Adipocyte (in vitro differentiated cells): ENCODE results near the gene CCDC195.
A peak's percentile ranks its signal among the peaks of the same experiment; 100 is the strongest.

Experiments
- DNase-seq: peaks from one replicate; pipeline ENCODE4 v3.0.0-alpha.2; 2015; ENCODE audit warnings: low read depth
- H3K27me3 ChIP-seq: replicated peaks from 2 replicates; pipeline ENCODE4 v1.7.0; 2013; ENCODE audit warnings: mild to moderate bottlenecking, low read length, moderate library complexity; ENCODE audit not compliant: control insufficient read depth, insufficient read depth
- H3K36me3 ChIP-seq: 2 replicates; pipeline ENCODE4 v1.7.0; 2013; ENCODE audit warnings: low read length, mild to moderate bottlenecking, moderate library complexity; ENCODE audit not compliant: control insufficient read depth, insufficient read depth, severe bottlenecking
- H3K4me1 ChIP-seq: 2 replicates; pipeline ENCODE4 v1.7.0; 2013; ENCODE audit warnings: mild to moderate bottlenecking, low read length, moderate library complexity; ENCODE audit not compliant: control insufficient read depth, insufficient read depth
- H3K4me3 ChIP-seq: 2 replicates; pipeline ENCODE4 v1.7.0; 2013; ENCODE audit warnings: mild to moderate bottlenecking, low read length, moderate library complexity
- H3K9ac ChIP-seq: 2 replicates; pipeline ENCODE4 v1.7.0; 2013; ENCODE audit warnings: mild to moderate bottlenecking, low read length, moderate library complexity
- H3K9me3 ChIP-seq: 2 replicates; pipeline ENCODE4 v1.7.0; 2013; ENCODE audit warnings: mild to moderate bottlenecking, low read length, moderate library complexity; ENCODE audit not compliant: control insufficient read depth

CCDC195 gene

GRCh38 chr2:224716201-224716600, at the start of gene CCDC195:
Gene CCDC195 (minus strand): TSS chr2:224716365. CDS start chr2:224716365, 0 bp downstream.
- Histone ChIP-seq H3K27me3 (no peaks in the 10 kb centered on the region), H3K9ac (no peak within 1 kb of the TSS), H3K4me1 (peaks cover 8% of the 10 kb centered on the region), H3K9me3 (no peaks in the 10 kb centered on the region), H3K36me3 (no peaks in the 10 kb centered on the region), H3K4me3 (no peak within 1 kb of the TSS)
- DNase-seq = no peak

GRCh38 chr2:224764565-224765236, 48.5 kb upstream of the CCDC195 start:
- no peaks in the 10 kb centered on the region for H3K27me3 ChIP-seq
- H3K4me1 ChIP-seq = no peaks in the 10 kb centered on the region
- no peak overlapping the region for H3K4me3 ChIP-seq
- DNase-seq = no peak
- H3K36me3 ChIP-seq = peaks cover 8% of the 10 kb centered on the region
- no peak overlapping the region for H3K9ac ChIP-seq
- no peaks in the 10 kb centered on the region for H3K9me3 ChIP-seq

- Histone ChIP-seq H3K9ac (no peak overlapping the region), H3K9me3 (peaks cover 13% of the 10 kb centered on the region), H3K36me3 (peaks cover 11% of the 10 kb centered on the region), H3K4me1 (peaks cover 15% of the 10 kb centered on the region), H3K27me3 (no peaks in the 10 kb centered on the region), H3K4me3 (no peak overlapping the region)
- DNase-seq = no peak
These were observed 41.9 kb upstream of the CCDC195 start for GRCh38 chr2:224757934-224758548.

GRCh38 chr2:224753743-224754540, 37.8 kb upstream of the CCDC195 start:
- DNase-seq = peak; percentile 90
- no peaks in the 10 kb centered on the region for H3K27me3 ChIP-seq
- H3K4me1 ChIP-seq = peaks cover 15% of the 10 kb centered on the region
- H3K4me3 ChIP-seq = peak overlapping the region; percentile 40
- H3K9ac ChIP-seq = peak overlapping the region; percentile 55
- peaks cover 10% of the 10 kb centered on the region for H3K9me3 ChIP-seq
- H3K36me3 ChIP-seq = peaks cover 7% of the 10 kb centered on the region

GRCh38 chr2:224751996-224752698, 36.0 kb upstream of the CCDC195 start:
- Histone ChIP-seq H3K9ac (no peak overlapping the region), H3K36me3 (no peaks in the 10 kb centered on the region), H3K27me3 (no peaks in the 10 kb centered on the region), H3K4me3 (no peak overlapping the region), H3K9me3 (no peaks in the 10 kb centered on the region), H3K4me1 (peaks cover 15% of the 10 kb centered on the region)
- DNase-seq = no peak

- Histone ChIP-seq H3K4me1 (peaks cover 6% of the 10 kb centered on the region), H3K27me3 (no peaks in the 10 kb centered on the region), H3K36me3 (no peaks in the 10 kb centered on the region), H3K9ac (no peak overlapping the region), H3K4me3 (no peak overlapping the region), H3K9me3 (no peaks in the 10 kb centered on the region)
- no peak for DNase-seq
These were observed 33.0 kb upstream of the CCDC195 start for GRCh38 chr2:224749136-224749535.

- H3K36me3 ChIP-seq = no peaks in the 10 kb centered on the region
- H3K9me3 ChIP-seq = no peaks in the 10 kb centered on the region
- no peak overlapping the region for H3K9ac ChIP-seq
- H3K4me3 ChIP-seq = no peak overlapping the region
- no peaks in the 10 kb centered on the region for H3K27me3 ChIP-seq
- no peaks in the 10 kb centered on the region for H3K4me1 ChIP-seq
- no peak for DNase-seq
These were observed 31.6 kb upstream of the CCDC195 start for GRCh38 chr2:224747765-224748164.

GRCh38 chr2:224736227-224736626, 20.1 kb upstream of the CCDC195 start:
- no peaks in the 10 kb centered on the region for H3K27me3 ChIP-seq

GRCh38 chr2:224734949-224735348, 18.8 kb upstream of the CCDC195 start:
- no peak for DNase-seq
- Histone ChIP-seq H3K27me3 (no peaks in the 10 kb centered on the region), H3K4me3 (no peak overlapping the region), H3K9me3 (peaks cover 8% of the 10 kb centered on the region), H3K36me3 (no peaks in the 10 kb centered on the region), H3K9ac (no peak overlapping the region), H3K4me1 (no peaks in the 10 kb centered on the region)

More at GRCh38 chr2:224736227-224736626, 20.1 kb upstream of the CCDC195 start:
- H3K9ac ChIP-seq = no peak overlapping the region
- no peaks in the 10 kb centered on the region for H3K36me3 ChIP-seq
- H3K9me3 ChIP-seq = peaks cover 8% of the 10 kb centered on the region
- no peak for DNase-seq
- H3K4me3 ChIP-seq = no peak overlapping the region
- no peaks in the 10 kb centered on the region for H3K4me1 ChIP-seq

- DNase-seq = no peak
- peaks cover 21% of the 10 kb centered on the region for H3K9me3 ChIP-seq
These were observed 15.5 kb upstream of the CCDC195 start for GRCh38 chr2:224731665-224732064.

GRCh38 chr2:224729435-224729834, 13.3 kb upstream of the CCDC195 start:
- H3K4me3 ChIP-seq = no peak overlapping the region
- no peaks in the 10 kb centered on the region for H3K4me1 ChIP-seq
- DNase-seq = no peak
- no peaks in the 10 kb centered on the region for H3K36me3 ChIP-seq
- no peak overlapping the region for H3K9ac ChIP-seq
- peaks cover 18% of the 10 kb centered on the region for H3K9me3 ChIP-seq
- no peaks in the 10 kb centered on the region for H3K27me3 ChIP-seq

More at GRCh38 chr2:224731665-224732064, 15.5 kb upstream of the CCDC195 start:
- no peak overlapping the region for H3K4me3 ChIP-seq
- H3K36me3 ChIP-seq = no peaks in the 10 kb centered on the region
- H3K27me3 ChIP-seq = no peaks in the 10 kb centered on the region
- no peak overlapping the region for H3K9ac ChIP-seq
- H3K4me1 ChIP-seq = no peaks in the 10 kb centered on the region
